Measurements from ENCODE around the gene LUM.

Gene LUM

GRCh38 chr12:91127306-91127705, 16.0 kb upstream of the LUM start:
- Histone ChIP-seq H4K20me1 (ENCODE audit: insufficient read depth, low read length) (no peaks in the 10 kb centered on the region), H3K36me3 (replicated peaks; ENCODE audit: insufficient read depth, low read length) (no peaks in the 10 kb centered on the region), H3K27ac (ENCODE audit: low read length) (no peak overlapping the region), H3K9ac (ENCODE audit: low read length) (no peak overlapping the region), H2AFZ (ENCODE audit: low read length) (no peak overlapping the region), H3K9me2 (replicated peaks; ENCODE audit: insufficient read depth, low read length) (no peaks in the 10 kb centered on the region), H3K79me2 (ENCODE audit: low read length) (no peaks in the 10 kb centered on the region), H3K4me1 (ENCODE audit: low read length) (no peaks in the 10 kb centered on the region), H3F3A (ENCODE audit: insufficient read depth, low read length) (no peaks in the 10 kb centered on the region), H3K4me2 (ENCODE audit: low read depth, low read length) (no peak overlapping the region), H3K4me3 (ENCODE audit: low read length) (no peak overlapping the region), H3K27me3 (replicated peaks; ENCODE audit: insufficient read depth, low read length) (no peaks in the 10 kb centered on the region), H3K9me3 (replicated peaks; ENCODE audit: insufficient read depth, low read length) (no peaks in the 10 kb centered on the region)
- TF ChIP-seq EZH2phosphoT487 (IDR thresholded peaks at IDR 0.05; ENCODE audit: low read length): no peak
- no peak for DNase-seq

GRCh38 chr12:91126516-91126915, 15.2 kb upstream of the LUM start:
- no peak overlapping the region for H3K4me2 ChIP-seq (ENCODE audit: low read depth, low read length)
- H3K9me2 ChIP-seq (replicated peaks; ENCODE audit: insufficient read depth, low read length): no peaks in the 10 kb centered on the region
- H3K9ac ChIP-seq (ENCODE audit: low read length): no peak overlapping the region
- no peaks in the 10 kb centered on the region for H3K36me3 ChIP-seq (replicated peaks; ENCODE audit: insufficient read depth, low read length)
- H3K4me3 ChIP-seq (ENCODE audit: low read length): no peak overlapping the region
- no peaks in the 10 kb centered on the region for H3F3A ChIP-seq (ENCODE audit: insufficient read depth, low read length)
- H3K79me2 ChIP-seq (ENCODE audit: low read length): no peaks in the 10 kb centered on the region
- no peak overlapping the region for H2AFZ ChIP-seq (ENCODE audit: low read length)
- H3K9me3 ChIP-seq (replicated peaks; ENCODE audit: insufficient read depth, low read length): no peaks in the 10 kb centered on the region
- H3K27me3 ChIP-seq (replicated peaks; ENCODE audit: insufficient read depth, low read length): no peaks in the 10 kb centered on the region
- no peaks in the 10 kb centered on the region for H3K4me1 ChIP-seq (ENCODE audit: low read length)
- TF ChIP-seq CTCF (IDR thresholded peaks at IDR 0.05; ENCODE audit: low read length): no peak
- no peak for TF ChIP-seq EZH2phosphoT487 (IDR thresholded peaks at IDR 0.05; ENCODE audit: low read length)
- no peak for TF ChIP-seq EZH2 (optimal IDR thresholded peaks at IDR 0.05; ENCODE audit: low read depth, low read length)
- H3K27ac ChIP-seq (ENCODE audit: low read length): no peak overlapping the region
- DNase-seq: no peak
- no peaks in the 10 kb centered on the region for H4K20me1 ChIP-seq (ENCODE audit: insufficient read depth, low read length)

GRCh38 chr12:91123236-91123916, 12.1 kb upstream of the LUM start:
- Histone ChIP-seq H3K27me3 (replicated peaks; ENCODE audit: insufficient read depth, low read length) (no peaks in the 10 kb centered on the region), H3K4me1 (ENCODE audit: low read length) (no peaks in the 10 kb centered on the region), H4K20me1 (ENCODE audit: insufficient read depth, low read length) (no peaks in the 10 kb centered on the region), H3F3A (ENCODE audit: insufficient read depth, low read length) (no peaks in the 10 kb centered on the region), H3K27ac (ENCODE audit: low read length) (no peak overlapping the region), H3K36me3 (replicated peaks; ENCODE audit: insufficient read depth, low read length) (no peaks in the 10 kb centered on the region), H3K9me2 (replicated peaks; ENCODE audit: insufficient read depth, low read length) (no peaks in the 10 kb centered on the region), H2AFZ (ENCODE audit: low read length) (no peak overlapping the region), H3K79me2 (ENCODE audit: low read length) (no peaks in the 10 kb centered on the region), H3K4me3 (ENCODE audit: low read length) (no peak overlapping the region), H3K4me2 (ENCODE audit: low read depth, low read length) (no peak overlapping the region), H3K9me3 (replicated peaks; ENCODE audit: insufficient read depth, low read length) (no peaks in the 10 kb centered on the region), H3K9ac (ENCODE audit: low read length) (no peak overlapping the region)
- DNase-seq: no peak
- no peak for TF ChIP-seq EZH2phosphoT487 (IDR thresholded peaks at IDR 0.05; ENCODE audit: low read length)
- TF ChIP-seq CTCF (IDR thresholded peaks at IDR 0.05; ENCODE audit: low read length): no peak
- no peak for TF ChIP-seq EZH2 (optimal IDR thresholded peaks at IDR 0.05; ENCODE audit: low read depth, low read length)

GRCh38 chr12:91120781-91121180, 9.5 kb upstream of the LUM start:
- Histone ChIP-seq H3K4me1 (ENCODE audit: low read length) (no peaks in the 10 kb centered on the region), H3F3A (ENCODE audit: insufficient read depth, low read length) (no peaks in the 10 kb centered on the region), H3K79me2 (ENCODE audit: low read length) (no peaks in the 10 kb centered on the region), H3K27ac (ENCODE audit: low read length) (no peak overlapping the region), H4K20me1 (ENCODE audit: insufficient read depth, low read length) (no peaks in the 10 kb centered on the region), H3K36me3 (replicated peaks; ENCODE audit: insufficient read depth, low read length) (no peaks in the 10 kb centered on the region), H3K9me2 (replicated peaks; ENCODE audit: insufficient read depth, low read length) (no peaks in the 10 kb centered on the region), H3K4me3 (ENCODE audit: low read length) (no peak overlapping the region), H3K9ac (ENCODE audit: low read length) (no peak overlapping the region), H3K9me3 (replicated peaks; ENCODE audit: insufficient read depth, low read length) (no peaks in the 10 kb centered on the region), H3K27me3 (replicated peaks; ENCODE audit: insufficient read depth, low read length) (no peaks in the 10 kb centered on the region), H2AFZ (ENCODE audit: low read length) (no peak overlapping the region), H3K4me2 (ENCODE audit: low read depth, low read length) (no peak overlapping the region)
- TF ChIP-seq CTCF (IDR thresholded peaks at IDR 0.05; ENCODE audit: low read length) (no peak), EZH2phosphoT487 (IDR thresholded peaks at IDR 0.05; ENCODE audit: low read length) (no peak), EZH2 (optimal IDR thresholded peaks at IDR 0.05; ENCODE audit: low read depth, low read length) (no peak)
- no peak for DNase-seq

Measured in MM.1S (cell line).